HG03457 (cell line): ENCODE measurements around the gene CFAP20DC.
"Not testable (repeated sequence)": the region's sequence is repeated elsewhere in the genome, so short reads cannot be mapped to it uniquely, and the experiment has no call there.

Experiments
- ATAC-seq: cut with Tn5 transposase; IDR thresholded peaks from one replicate; pipeline ENCODE4 v1.9.1; 2021; ENCODE audit warnings: moderate number of reproducible peaks; ENCODE audit not compliant: unreplicated experiment

Gene CFAP20DC

DNA sequence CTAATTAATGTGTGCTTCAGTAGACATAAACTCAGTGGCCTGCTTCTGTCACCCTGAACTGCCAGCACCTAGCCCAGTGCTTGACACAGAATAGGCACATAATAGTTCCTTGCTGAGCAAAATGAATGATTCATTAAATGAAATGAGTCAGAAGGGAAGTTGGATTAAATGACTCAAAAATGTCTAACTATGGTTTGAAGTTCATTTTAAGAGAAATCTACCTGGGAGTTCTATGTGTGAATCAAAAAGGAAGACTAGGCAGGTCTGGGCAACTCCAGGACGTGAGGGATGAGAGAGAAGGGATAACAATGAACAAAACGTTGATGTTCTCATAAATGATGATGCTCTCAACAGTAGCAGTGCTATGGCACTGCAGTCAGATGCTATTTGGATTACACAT is 175.0 kb downstream of the CFAP20DC start:
- peak; percentile 84 for ATAC-seq

DNA sequence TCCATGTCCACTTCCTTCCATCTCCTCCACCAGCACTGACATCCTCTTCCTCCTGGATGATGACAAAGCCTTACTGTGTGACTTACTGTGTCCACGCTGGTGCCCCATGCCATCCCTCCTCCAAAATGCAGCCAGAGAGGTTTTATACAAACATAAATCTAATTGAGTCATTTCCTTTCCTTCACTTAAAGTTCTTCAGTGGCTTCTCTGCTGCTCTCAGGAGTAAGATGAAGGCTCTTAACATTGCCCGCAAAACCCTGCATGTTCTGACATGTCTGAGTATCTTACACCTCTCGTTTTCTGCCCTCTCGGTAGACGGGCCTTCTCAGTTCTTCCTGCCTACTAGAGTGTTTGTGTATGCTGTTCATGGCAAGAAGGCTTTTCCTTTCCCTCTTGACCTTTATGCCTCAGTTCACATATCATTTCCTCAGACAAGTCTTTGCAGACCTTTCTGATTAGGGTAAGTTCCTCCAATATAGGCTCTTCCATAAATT is 175.5 kb downstream of the CFAP20DC start:
- ATAC-seq: peak; percentile 54

DNA sequence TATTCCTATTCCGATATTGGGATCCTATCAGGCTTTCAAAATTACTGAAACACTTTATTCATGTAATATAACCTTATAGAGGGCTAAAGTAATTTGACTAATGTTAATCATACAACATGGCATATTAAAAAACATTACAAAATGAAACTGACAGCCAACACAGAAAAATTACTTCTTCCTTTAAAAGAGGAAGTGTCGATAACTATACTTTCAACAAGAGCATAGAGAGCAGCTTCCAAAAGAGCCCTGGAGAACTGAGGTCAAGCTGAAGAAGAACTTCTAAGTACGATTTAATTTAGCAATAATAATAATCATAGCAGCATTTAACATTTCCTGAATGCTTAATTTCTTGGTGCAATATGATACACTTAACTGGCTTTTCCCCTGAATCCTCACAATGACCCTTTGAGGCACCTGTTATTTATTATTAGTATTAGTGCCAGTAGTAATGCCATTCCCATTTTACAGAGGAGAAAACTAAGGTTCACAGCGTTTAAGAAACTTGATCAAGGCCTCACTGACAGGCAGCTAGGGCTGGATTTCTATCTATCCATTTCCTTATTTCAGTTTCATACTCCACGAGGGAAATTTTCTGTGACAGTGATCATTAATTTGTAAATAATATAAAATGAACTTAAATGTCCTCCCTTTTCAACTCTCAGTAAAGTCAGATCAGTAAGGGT is 181.6 kb downstream of the CFAP20DC start:
- ATAC-seq: no peak

DNA sequence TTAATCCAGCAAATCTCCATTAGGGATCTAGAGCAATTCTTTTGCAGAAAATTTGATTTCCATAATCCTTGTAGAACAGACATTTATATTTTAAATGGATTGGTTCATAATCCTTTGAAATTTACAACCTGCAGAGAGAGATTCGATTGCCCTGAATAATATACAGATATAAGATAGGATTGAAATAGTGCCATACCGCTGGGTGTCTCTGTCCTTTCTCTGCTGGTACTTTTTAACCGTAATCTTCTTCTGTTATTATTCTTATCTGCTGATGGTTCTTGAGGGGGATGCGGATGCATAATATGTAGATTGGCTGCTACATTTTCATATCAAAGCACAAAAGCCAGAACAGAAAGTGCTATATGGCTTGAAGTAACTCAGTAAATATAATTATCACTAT is 182.2 kb downstream of the CFAP20DC start:
- ATAC-seq: no peak

DNA sequence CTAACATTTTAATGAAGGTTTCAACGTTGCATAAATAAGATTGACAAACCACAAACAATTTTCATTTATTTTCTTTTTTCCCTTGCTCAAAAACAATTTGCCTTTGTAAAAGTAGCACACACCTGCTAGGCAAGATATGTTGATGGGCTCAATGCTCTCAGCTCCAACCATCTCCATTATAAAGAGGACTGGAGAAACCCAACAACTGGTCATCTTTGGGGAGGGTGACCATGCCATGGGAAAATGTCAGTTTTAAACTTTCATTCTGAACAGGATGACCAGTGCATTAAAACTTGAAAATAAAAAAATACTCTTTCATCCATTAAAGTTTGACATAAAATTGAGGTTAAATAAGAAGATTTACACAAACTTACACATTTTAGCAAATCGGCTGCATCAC is 183.7 kb downstream of the CFAP20DC start:
- no peak for ATAC-seq

DNA sequence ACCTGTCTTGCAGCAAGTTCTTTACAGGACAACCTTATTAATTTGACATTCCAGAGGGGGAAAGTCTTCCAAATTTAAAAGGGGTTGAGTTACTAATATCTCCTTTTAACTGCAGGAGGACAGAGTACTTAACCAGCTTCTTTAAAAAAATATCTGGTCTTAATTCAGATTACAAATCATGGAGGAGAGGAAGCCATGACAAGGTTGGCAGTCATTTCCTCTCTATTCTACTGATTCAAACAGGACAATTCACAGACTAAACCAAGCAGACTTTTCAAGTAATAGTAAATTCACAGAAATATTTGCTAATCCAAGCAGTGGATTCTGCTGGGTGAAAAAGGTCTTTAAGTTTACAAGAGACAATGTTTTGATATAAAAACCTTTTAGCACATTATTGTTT is 185.3 kb downstream of the CFAP20DC start:
- ATAC-seq: no peak

DNA sequence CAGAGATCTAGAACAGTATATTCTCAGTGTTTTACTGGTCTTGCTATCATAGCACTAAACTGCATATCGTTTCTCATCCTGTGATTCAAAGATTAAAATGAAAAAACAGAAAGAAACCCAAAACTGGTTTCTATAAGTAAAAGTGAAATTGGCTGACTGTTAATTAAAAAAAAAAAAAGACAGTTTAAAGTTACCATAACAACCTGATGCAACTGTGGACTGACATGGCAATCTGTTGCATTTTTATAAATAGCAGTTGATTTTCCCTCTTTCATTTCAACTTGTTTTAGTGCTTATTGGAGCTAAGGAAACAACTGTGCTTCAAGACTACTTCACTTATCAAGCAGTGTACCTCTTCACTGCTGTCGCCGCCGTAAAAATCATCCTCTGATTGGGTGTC is 186.6 kb downstream of the CFAP20DC start:
- ATAC-seq: no peak

DNA sequence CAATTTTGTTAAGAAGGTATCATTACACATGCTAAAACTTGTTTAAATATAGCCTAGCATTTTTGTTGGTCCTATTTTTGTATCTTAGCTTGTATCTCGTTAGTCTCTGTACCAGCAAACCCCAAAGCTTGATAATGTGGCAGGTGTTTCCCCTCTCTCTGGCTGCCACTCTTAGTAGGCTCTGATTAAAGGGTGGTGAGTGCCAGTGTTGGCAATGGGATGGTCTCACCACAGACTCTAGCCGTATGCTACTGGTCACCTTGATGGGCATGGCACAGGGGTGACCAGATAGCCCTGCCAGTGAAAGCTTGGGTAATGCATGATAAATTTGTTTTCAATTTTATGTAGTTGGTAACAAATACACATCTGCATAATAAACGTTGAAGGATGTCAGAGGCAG is 188.3 kb downstream of the CFAP20DC start:
- no peak for ATAC-seq

DNA sequence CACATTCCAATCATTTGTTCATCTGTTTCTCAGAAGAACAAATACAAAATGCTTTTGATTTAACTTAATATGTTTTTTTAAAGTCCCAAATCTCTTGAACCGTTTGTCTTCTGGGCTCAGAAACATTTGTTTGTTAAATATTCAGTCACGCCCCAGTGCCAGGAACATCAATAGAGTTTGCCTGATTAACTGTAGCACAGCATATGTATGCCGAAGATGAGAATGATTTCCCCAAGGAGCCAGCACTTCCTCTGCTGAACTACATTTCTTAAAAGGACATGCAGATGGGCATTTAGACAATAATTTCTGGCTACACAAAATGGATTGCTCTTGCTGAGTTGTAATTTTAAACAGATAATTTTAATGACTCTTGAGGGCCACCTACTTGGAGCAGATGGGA is 191.7 kb downstream of the CFAP20DC start:
- no peak for ATAC-seq

DNA sequence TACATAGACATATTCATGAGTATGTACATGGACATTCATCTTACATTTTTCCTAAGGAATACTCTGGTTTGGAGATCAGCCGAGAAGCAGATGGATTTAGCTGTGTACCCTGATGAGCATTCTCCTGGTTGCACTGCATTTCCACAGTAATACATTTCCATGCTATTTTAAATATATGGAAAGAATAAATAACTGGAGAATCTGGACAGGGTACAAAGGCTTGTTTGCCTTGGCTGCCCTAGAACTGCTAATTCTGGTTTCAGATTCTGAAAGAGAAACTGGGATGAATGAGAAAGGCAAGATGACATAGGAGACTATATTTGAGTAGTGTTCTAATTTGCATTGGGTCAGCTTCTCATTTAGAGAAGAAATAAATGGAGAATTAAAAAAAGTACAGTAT is 192.4 kb downstream of the CFAP20DC start:
- ATAC-seq: no peak

DNA sequence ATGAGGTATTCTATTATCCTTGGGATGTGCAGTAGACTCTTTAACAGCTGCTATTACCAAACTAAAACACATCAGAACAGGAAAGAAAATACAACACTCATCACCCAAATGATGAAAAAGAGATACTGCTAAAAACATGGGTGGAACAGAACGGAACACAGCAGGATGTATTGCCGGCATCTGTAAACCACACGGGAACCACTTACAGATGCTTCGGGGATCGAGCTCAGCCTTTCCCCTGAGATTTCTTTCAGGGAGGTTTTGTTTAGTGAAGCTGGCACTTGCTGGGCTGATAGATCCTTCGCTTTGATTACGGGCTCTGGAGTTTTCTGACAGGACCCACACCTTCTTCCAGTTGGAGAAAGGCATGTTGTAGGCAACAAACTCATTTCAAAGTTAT is 201.0 kb downstream of the CFAP20DC start:
- ATAC-seq: no peak

DNA sequence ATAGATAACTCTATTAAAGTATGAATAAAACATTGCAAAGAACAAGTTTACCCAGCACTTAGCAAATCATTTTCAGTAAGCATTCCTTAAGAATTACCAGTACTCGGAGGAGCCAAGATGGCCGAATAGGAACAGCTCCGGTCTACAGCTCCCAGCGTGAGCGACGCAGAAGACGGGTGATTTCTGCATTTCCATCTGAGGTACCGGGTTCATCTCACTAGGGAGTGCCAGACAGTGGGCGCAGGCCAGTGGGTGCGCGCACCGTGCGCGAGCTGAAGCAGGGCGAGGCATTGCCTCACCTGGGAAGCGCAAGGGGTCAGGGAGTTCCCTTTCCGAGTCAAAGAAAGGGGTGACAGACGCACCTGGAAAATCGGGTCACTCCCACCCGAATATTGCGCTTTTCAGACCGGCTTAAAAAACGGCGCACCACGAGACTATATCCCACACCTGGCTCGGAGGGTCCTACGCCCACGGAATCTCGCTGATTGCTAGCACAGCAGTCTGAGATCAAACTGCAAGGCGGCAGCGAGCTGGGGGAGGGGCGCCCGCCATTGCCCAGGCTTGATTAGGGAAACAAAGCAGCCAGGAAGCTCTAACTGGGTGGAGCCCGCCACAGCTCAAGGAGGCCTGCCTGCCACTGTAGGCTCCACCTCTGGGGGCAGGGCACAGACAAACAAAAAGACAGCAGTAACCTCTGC is 207.6 kb downstream of the CFAP20DC start:
- ATAC-seq: not testable (repeated sequence)

DNA sequence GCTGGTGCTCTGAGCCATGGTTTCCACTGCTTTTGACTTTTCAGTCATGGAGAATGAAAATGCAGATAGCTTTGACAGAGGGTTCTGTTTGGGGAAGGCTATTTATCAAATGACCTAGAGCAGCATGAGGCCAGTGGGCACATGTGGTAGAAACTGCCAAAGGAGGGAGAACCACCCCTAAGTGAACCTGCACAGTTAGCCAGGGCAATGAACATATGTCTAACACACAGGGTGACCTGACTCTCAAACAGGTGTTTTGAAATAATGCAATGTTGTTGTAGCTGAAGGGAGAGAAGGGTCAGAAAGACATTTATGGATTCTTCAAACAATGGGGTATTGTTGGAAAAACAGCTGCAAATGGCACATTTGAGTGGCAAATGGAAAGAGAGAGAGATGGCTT is 208.9 kb downstream of the CFAP20DC start:
- ATAC-seq: no peak

DNA sequence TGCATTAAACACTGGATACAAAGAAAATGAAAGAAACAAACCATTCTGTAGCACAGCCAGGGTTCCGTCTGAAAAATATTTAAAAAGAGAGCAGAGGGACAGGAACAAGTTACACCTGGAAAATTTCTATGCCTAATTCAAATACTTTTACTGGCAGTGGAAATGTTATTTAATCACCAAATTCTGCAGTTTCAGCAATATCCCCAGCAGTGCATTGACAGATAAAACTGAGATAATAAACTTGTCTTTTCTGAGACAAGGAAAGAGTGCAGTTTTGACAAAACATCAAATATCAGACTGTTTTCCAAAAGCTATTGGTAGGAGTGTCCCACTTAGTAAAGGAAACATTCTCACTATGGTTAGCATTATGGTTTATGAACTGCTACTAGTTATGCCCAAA is 209.9 kb downstream of the CFAP20DC start:
- no peak for ATAC-seq

DNA sequence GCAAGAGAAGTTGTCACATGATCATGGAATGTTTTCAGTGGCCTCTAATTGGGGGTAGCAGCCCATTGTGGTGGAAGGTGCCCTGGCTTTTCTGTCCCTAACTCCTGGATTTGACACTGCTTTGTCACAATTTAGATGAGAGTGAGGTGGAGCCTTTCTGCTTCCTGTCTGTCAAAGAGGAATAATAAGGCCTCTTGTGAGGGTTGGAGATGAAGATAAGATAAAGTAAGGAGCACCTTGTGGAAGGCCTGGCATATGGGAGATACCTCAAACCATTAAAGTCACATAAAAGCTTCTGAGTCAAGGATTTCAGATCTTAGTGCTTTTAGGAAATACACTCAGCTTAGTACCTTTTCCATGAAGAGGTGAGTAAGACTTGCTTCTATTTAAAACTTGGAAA is 210.6 kb downstream of the CFAP20DC start:
- no peak for ATAC-seq

DNA sequence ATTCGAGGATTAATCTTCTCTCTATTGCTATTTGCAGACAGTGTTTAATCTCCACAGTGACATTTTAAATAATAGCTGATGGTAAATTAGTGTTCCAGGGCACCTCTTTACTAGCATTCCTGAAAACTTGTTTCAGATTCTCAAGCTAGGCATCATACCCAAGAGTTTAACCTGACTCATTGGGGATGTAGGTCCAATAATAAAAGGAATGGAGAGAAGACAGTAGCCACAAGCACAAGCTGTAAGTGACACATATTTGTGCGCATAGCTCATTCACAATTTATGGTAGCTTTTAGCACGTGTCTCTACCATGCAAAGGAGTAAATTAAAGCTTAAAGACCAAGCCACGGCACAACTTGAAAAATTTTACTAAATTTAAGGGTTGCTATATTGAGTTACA is 212.0 kb downstream of the CFAP20DC start:
- no peak for ATAC-seq

DNA sequence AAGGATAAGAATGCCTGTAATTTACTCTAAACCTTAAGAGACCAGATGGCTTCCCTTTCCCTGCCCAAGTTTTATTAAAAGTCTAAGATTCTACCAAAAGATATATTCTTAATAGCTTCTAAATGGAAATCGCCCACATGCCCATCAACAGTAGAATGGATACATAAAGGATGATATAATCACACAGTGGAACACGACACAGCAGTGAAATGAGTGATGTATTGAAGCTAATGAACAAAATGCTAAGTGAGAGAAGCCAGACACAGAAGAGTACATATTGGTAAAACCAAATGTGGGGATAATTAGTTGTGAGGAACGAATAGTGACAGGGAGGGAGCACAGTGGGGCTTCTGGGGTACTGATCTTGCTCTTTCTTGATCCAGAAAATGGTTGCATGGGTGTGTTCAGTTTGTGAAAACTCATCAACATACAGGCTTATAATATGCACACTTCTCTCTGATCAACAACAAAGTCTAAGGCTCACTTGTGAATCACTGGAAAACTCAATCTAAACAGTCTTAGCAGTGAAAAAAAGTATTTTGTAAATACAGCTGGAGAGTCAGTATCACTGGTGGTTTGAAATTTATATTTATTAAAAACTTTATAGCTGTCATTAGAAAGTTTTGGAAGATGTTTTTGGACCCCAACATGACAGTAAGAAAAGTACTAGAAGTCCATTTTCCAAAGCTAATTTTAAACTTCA is 212.5 kb downstream of the CFAP20DC start:
- ATAC-seq: no peak

DNA sequence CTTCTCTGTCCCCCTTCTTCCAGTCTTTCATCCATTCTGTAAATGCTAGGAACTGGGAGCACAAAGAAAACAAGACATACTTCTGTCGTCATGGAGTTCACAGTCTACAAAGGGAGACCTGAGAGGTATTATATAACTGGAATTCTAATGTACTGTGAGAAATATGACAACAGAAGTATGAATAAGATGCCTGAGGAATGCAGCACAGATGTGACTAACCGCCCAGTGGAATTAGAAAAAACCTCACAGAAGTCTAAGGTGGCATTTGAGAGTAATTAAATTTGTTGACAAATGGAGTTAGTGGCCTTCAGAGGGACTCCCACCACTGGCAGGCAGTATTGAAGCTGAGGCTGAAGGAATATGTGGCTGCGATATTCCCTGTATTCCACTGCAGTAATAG is 214.7 kb downstream of the CFAP20DC start:
- ATAC-seq: no peak

DNA sequence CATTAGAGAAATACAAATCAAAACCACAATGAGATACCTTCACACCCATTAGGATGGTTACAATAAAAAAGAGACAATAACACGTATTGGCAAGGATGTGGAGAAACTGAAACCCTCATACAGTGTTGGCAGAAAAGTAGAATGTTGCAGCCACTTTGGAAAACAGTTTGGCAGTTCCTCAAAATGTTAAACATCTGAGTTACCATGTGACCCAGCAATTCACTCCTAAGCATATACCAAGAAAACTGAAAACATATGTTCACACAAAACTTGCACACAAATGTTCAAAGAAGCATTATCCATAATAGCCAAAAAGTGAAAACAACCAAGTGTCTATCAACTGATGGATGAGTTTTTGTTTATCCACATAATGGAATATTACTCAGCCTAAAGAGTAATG is 216.3 kb downstream of the CFAP20DC start:
- no peak for ATAC-seq

DNA sequence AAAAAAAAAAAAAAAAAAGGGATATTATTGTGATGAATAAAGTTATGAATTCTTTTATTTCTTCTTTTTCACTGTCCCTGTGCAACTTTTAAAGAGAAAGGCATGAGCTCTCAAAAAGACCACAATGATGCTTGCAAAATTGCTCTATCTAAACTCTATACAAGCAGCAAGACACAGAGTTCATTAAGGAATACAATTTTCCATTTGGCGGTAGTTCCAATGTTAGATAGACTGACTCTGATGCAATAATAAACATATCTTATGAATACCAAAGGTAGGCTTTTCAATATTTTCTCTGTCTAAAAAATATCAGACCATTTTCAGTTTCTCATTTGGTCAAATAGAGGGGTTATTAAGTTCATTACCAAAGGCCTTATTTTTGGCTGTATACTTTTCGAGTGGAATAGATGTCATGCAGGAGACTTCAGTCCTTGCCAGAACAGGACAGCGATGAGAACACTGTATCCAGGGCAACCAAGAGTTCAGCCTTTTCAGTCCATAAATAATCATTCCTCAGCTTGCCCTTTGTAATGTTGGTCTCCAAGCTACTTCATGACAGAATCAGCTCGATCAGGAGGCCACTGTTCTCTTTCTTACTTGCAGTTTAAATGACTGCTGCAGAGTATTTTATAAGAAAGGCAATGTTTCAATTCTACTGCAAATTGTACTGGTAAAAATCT is 220.4 kb downstream of the CFAP20DC start:
- ATAC-seq: no peak

DNA sequence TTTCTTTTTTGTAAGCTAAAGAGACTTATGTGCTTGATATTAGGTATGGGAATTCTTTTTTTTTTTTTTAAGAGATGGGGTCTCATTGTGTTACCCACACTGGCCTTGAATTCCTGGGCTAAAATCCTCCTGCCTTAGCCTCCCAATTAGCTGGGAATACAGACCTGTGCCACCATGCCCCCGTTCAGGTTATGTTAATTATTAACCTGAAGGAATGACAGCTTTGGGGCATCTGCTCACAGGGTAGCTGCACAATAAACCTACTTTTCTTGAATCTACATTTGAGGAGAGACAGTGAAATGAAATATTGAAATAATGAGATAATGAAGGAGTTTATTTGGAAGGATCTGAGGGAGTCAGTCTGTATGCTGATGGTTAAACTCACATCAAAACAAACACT is 225.0 kb downstream of the CFAP20DC start:
- ATAC-seq: no peak
